ENCODE measurements around the gene PCK2.

Gene PCK2

GRCh38 chr14:24121210-24121609 lies 27.1 kb downstream of the PCK2 start:
- DNase-seq: no peak

GRCh38 chr14:24122416-24122815 lies 28.3 kb downstream of the PCK2 start:
- DNase-seq: no peak

- no peak for DNase-seq
Observed at GRCh38 chr14:24122898-24123297, 28.8 kb downstream of the PCK2 start.

- DNase-seq: no peak
Observed at GRCh38 chr14:24123424-24124417, 29.6 kb downstream of the PCK2 start.

- DNase-seq: no peak
Observed at GRCh38 chr14:24126939-24127338, 32.8 kb downstream of the PCK2 start.

- no peak for DNase-seq
Observed at GRCh38 chr14:24127673-24128072, 33.6 kb downstream of the PCK2 start.

- no peak for DNase-seq
Observed at GRCh38 chr14:24129410-24129998, 35.4 kb downstream of the PCK2 start.

GRCh38 chr14:24130380-24130716 lies 36.2 kb downstream of the PCK2 start, which contains the start of gene FITM1:
TSS of gene FITM1 (plus strand) at chr14:24130659. CDS start at chr14:24131564, 905 bp downstream.
- DNase-seq: no peak

- DNase-seq: no peak
Observed at GRCh38 chr14:24130717-24131548, 36.8 kb downstream of the PCK2 start.

- DNase-seq: no peak
Observed at GRCh38 chr14:24131549-24131966, 37.4 kb downstream of the PCK2 start.

- DNase-seq: peak; percentile 26
Observed at GRCh38 chr14:24132061-24132685, 38.1 kb downstream of the PCK2 start.

- no peak for DNase-seq
Observed at GRCh38 chr14:24132976-24133375, 38.9 kb downstream of the PCK2 start.

GRCh38 chr14:24133735-24134134 lies 39.6 kb downstream of the PCK2 start:
- DNase-seq: no peak

GRCh38 chr14:24135584-24135833 lies 41.4 kb downstream of the PCK2 start:
- no peak for DNase-seq

GRCh38 chr14:24135834-24136683 lies 41.9 kb downstream of the PCK2 start, which contains the start of gene PSME1:
TSS of gene PSME1 (plus strand) at chr14:24136194. CDS start at chr14:24136263, 69 bp downstream.
- DNase-seq: peak; percentile 95

- no peak for DNase-seq
Observed at GRCh38 chr14:24136684-24137528, 42.8 kb downstream of the PCK2 start.

- DNase-seq: no peak
Observed at GRCh38 chr14:24137529-24138395, 43.7 kb downstream of the PCK2 start.

GRCh38 chr14:24138396-24139271 lies 44.5 kb downstream of the PCK2 start:
- DNase-seq: no peak
